Activated CD4-positive, alpha-beta memory T cell treated with anti-CD3 and anti-CD28 coated beads for 36 hours (primary cell): ENCODE data around the gene GSTCD. TPM values are rescaled to one million over a fixed set of nuclear protein-coding genes. Genes with fewer than 3 reads are reported as not detected.

Experiments used
- CTCF ChIA-PET: fragments of 350-600 bp; sonication (Branson Sonifier 250); formaldehyde crosslinking; loops from one replicate; lab custom pipeline; 2021; ENCODE audit warnings: antibody characterized with exemption, inconsistent platforms; lab: Charles Lee
- POLR2A ChIA-PET: fragments of 350-600 bp; sonication (Branson Sonifier 250); formaldehyde crosslinking; loops from one replicate; lab custom pipeline; 2021; ENCODE audit warnings: antibody characterized with exemption; lab: Charles Lee
- DNase-seq: peaks from one replicate; pipeline ENCODE4 v3.0.0-alpha.2; 2020
- H3K27ac Mint-ChIP-seq: one replicate; pipeline ENCODE4 v1.8.0; 2021; ENCODE audit warnings: mixed read lengths
- H3K27me3 Mint-ChIP-seq: one replicate; pipeline ENCODE4 v1.8.0; 2021; ENCODE audit warnings: mixed read lengths
- H3K36me3 Mint-ChIP-seq: one replicate; pipeline ENCODE4 v1.8.0; 2021; ENCODE audit warnings: mixed read lengths
- H3K4me1 Mint-ChIP-seq: one replicate; pipeline ENCODE4 v1.8.0; 2021; ENCODE audit warnings: low read depth, mixed read lengths
- H3K4me3 Mint-ChIP-seq: one replicate; pipeline ENCODE4 v1.8.0; 2021; ENCODE audit warnings: mild to moderate bottlenecking, mixed read lengths
- H3K9me3 Mint-ChIP-seq: one replicate; pipeline ENCODE4 v1.8.0; 2021; ENCODE audit warnings: mixed read lengths
- intact Hi-C: fragments of 100-400 bp; cut with micrococcal nuclease; formaldehyde crosslinking; loops from one replicate; pipeline ENCODE4 v1.15.1; 2023
- total RNA-seq, 2 experiments: library from RNA; stranded (reverse); gene quantifications; one replicate each; pipeline ENCODE4 v1.2.3, GENCODE V29; 2021

GSTCD gene
- total RNA-seq = 10 to 100 TPM; 15.2 to 16.7 TPM

- Mint-ChIP-seq H3K36me3 (peaks cover 5% of the 10 kb centered on the region), H3K27me3 (no peaks in the 10 kb centered on the region), H3K9me3 (no peaks in the 10 kb centered on the region), H3K4me3 (peak within 1 kb of the TSS; percentile 98), H3K4me1 (peaks cover 27% of the 10 kb centered on the region), H3K27ac (peak within 1 kb of the TSS; percentile 86)
- peak; percentile 93 for DNase-seq
- CTCF ChIA-PET = interaction anchor here (1.2 to 1.4 kb wide), 2 partner anchors 9 to 562 kb away, joined by 3 read pairs; partner anchors contain the start of gene TET2
- intact Hi-C loops = loop anchor here (1.0 to 10.0 kb wide), 6 partner anchors 235 to 648 kb away; partner anchors contain the start of gene TET2
- POLR2A ChIA-PET = no interaction called here
Measured at GRCh38 chr4:105708181-105709080, at the start of gene GSTCD, which contains the start of gene INTS12. Gene GSTCD, plus strand, starts transcription at chr4:105708784. Its CDS starts 8,830 bp downstream, at chr4:105717614. Gene INTS12, minus strand, starts transcription at chr4:105708689. Its CDS starts 8,684 bp downstream, at chr4:105700005.

- Mint-ChIP-seq H3K4me3 (no peak overlapping the region), H3K27ac (no peak overlapping the region), H3K9me3 (no peaks in the 10 kb centered on the region), H3K36me3 (no peaks in the 10 kb centered on the region), H3K27me3 (peaks cover 2% of the 10 kb centered on the region), H3K4me1 (no peaks in the 10 kb centered on the region)
- ChIA-PET CTCF (no interaction called here), POLR2A (no interaction called here)
- DNase-seq = no peak
- intact Hi-C loops = no loop called here
Measured at GRCh38 chr4:105659190-105659589, 49.4 kb upstream of the GSTCD start.

- Mint-ChIP-seq H3K9me3 (no peaks in the 10 kb centered on the region), H3K27ac (no peak overlapping the region), H3K4me1 (no peaks in the 10 kb centered on the region), H3K36me3 (no peaks in the 10 kb centered on the region), H3K4me3 (no peak overlapping the region), H3K27me3 (peaks cover 4% of the 10 kb centered on the region)
- CTCF ChIA-PET = no interaction called here
- intact Hi-C loops = no loop called here
- no peak for DNase-seq
- POLR2A ChIA-PET = no interaction called here
Measured at GRCh38 chr4:105661028-105661427, 47.6 kb upstream of the GSTCD start.

- intact Hi-C loops = no loop called here
- ChIA-PET CTCF (no interaction called here), POLR2A (no interaction called here)
- DNase-seq = no peak
- no peaks in the 10 kb centered on the region for H3K36me3 Mint-ChIP-seq
- no peaks in the 10 kb centered on the region for H3K9me3 Mint-ChIP-seq
- no peak overlapping the region for H3K4me3 Mint-ChIP-seq
- H3K27me3 Mint-ChIP-seq = peaks cover 7% of the 10 kb centered on the region
- no peaks in the 10 kb centered on the region for H3K4me1 Mint-ChIP-seq
- no peak overlapping the region for H3K27ac Mint-ChIP-seq
Measured at GRCh38 chr4:105662935-105663675, 45.5 kb upstream of the GSTCD start.

GRCh38 chr4:105666693-105667092 is 41.9 kb upstream of the GSTCD start:
- H3K36me3 Mint-ChIP-seq = no peaks in the 10 kb centered on the region
- POLR2A ChIA-PET = no interaction called here
- CTCF ChIA-PET = interaction anchor here (0.8 kb wide), 1 partner anchor 192 kb away, joined by 3 read pairs; the partner anchor contains the start of gene PPA2

GRCh38 chr4:105670684-105671083 is 37.9 kb upstream of the GSTCD start:
- CTCF ChIA-PET = no interaction called here
- Mint-ChIP-seq H3K4me1 (no peaks in the 10 kb centered on the region), H3K27ac (no peak overlapping the region), H3K27me3 (peaks cover 9% of the 10 kb centered on the region), H3K36me3 (no peaks in the 10 kb centered on the region), H3K4me3 (no peak overlapping the region), H3K9me3 (no peaks in the 10 kb centered on the region)
- intact Hi-C loops = no loop called here
- DNase-seq = no peak
- POLR2A ChIA-PET = no interaction called here

More at GRCh38 chr4:105666693-105667092, 41.9 kb upstream of the GSTCD start:
- Mint-ChIP-seq H3K4me1 (no peaks in the 10 kb centered on the region), H3K9me3 (no peaks in the 10 kb centered on the region), H3K27me3 (peaks cover 9% of the 10 kb centered on the region), H3K4me3 (no peak overlapping the region), H3K27ac (no peak overlapping the region)
- DNase-seq = no peak
- intact Hi-C loops = no loop called here

GRCh38 chr4:105671301-105671700 is 37.3 kb upstream of the GSTCD start:
- Mint-ChIP-seq H3K4me1 (no peaks in the 10 kb centered on the region), H3K9me3 (no peaks in the 10 kb centered on the region), H3K36me3 (no peaks in the 10 kb centered on the region), H3K27ac (no peak overlapping the region), H3K4me3 (no peak overlapping the region), H3K27me3 (peaks cover 5% of the 10 kb centered on the region)
- POLR2A ChIA-PET = no interaction called here
- intact Hi-C loops = no loop called here
- no peak for DNase-seq
- CTCF ChIA-PET = no interaction called here

- Mint-ChIP-seq H3K27me3 (peaks cover 3% of the 10 kb centered on the region), H3K27ac (no peak overlapping the region), H3K4me1 (no peaks in the 10 kb centered on the region), H3K9me3 (no peaks in the 10 kb centered on the region), H3K4me3 (no peak overlapping the region), H3K36me3 (no peaks in the 10 kb centered on the region)
- ChIA-PET POLR2A (no interaction called here), CTCF (no interaction called here)
- intact Hi-C loops = no loop called here
- no peak for DNase-seq
Measured at GRCh38 chr4:105674011-105674410, 34.6 kb upstream of the GSTCD start.

- DNase-seq = no peak
- Mint-ChIP-seq H3K36me3 (peaks cover under 1% of the 10 kb centered on the region), H3K9me3 (no peaks in the 10 kb centered on the region), H3K4me1 (no peaks in the 10 kb centered on the region), H3K27me3 (no peaks in the 10 kb centered on the region), H3K4me3 (no peak overlapping the region), H3K27ac (no peak overlapping the region)
- intact Hi-C loops = no loop called here
- POLR2A ChIA-PET = no interaction called here
- CTCF ChIA-PET = no interaction called here
Measured at GRCh38 chr4:105677709-105678108, 30.9 kb upstream of the GSTCD start.

GRCh38 chr4:105679186-105679585 is 29.4 kb upstream of the GSTCD start:
- Mint-ChIP-seq H3K4me1 (no peaks in the 10 kb centered on the region), H3K36me3 (peaks cover 6% of the 10 kb centered on the region), H3K4me3 (no peak overlapping the region), H3K27me3 (no peaks in the 10 kb centered on the region), H3K9me3 (no peaks in the 10 kb centered on the region), H3K27ac (no peak overlapping the region)
- POLR2A ChIA-PET = no interaction called here
- intact Hi-C loops = no loop called here
- CTCF ChIA-PET = no interaction called here
- no peak for DNase-seq

GRCh38 chr4:105683038-105683437 is 25.5 kb upstream of the GSTCD start:
- no peak overlapping the region for H3K27ac Mint-ChIP-seq
- ChIA-PET POLR2A (no interaction called here), CTCF (interaction anchor here (0.7 kb wide), 1 partner anchor 345 kb away, joined by 4 read pairs; no protein-coding TSS in a partner anchor)
- no peak overlapping the region for H3K4me3 Mint-ChIP-seq
- DNase-seq = no peak
- peaks cover 7% of the 10 kb centered on the region for H3K36me3 Mint-ChIP-seq
- no peaks in the 10 kb centered on the region for H3K27me3 Mint-ChIP-seq
- no peaks in the 10 kb centered on the region for H3K9me3 Mint-ChIP-seq
- intact Hi-C loops = no loop called here
- no peaks in the 10 kb centered on the region for H3K4me1 Mint-ChIP-seq

- ChIA-PET CTCF (no interaction called here), POLR2A (no interaction called here)
- Mint-ChIP-seq H3K27me3 (no peaks in the 10 kb centered on the region), H3K4me1 (no peaks in the 10 kb centered on the region), H3K27ac (no peak overlapping the region), H3K36me3 (peaks cover 17% of the 10 kb centered on the region), H3K4me3 (no peak overlapping the region), H3K9me3 (no peaks in the 10 kb centered on the region)
- intact Hi-C loops = no loop called here
- DNase-seq = no peak
Measured at GRCh38 chr4:105686571-105686970, 22.0 kb upstream of the GSTCD start.
